WTC11 (cell line): Measurements from ENCODE around the gene FOXS1. TPM values are rescaled to one million over a fixed set of nuclear protein-coding genes. Genes with fewer than 3 reads are reported as not detected.
"Not testable (repeated sequence)": the region's sequence is repeated elsewhere in the genome, so short reads cannot be mapped to it uniquely, and the experiment has no call there.

Source experiments
- ATAC-seq: fragments of 200-7000 bp; cut with Tn5 transposase; 2 replicates; pipeline ENCODE4 v1.10.0; 2021; ENCODE audit warnings: mild to moderate bottlenecking, moderate library complexity
- CTCF ChIA-PET: fragments of 300-600 bp; sonication (Branson Sonifier 250); formaldehyde crosslinking; loops from one replicate; lab custom pipeline; 2021; ENCODE audit warnings: antibody characterized with exemption; lab: Charles Lee
- POLR2A ChIA-PET: fragments of 350-600 bp; sonication (Branson Sonifier 250); formaldehyde crosslinking; loops from one replicate; lab custom pipeline; 2021; ENCODE audit warnings: antibody characterized with exemption; lab: Charles Lee
- DNase-seq: peaks from one replicate; pipeline ENCODE4 v3.0.0; 2021; ENCODE audit warnings: low spot score
- H3K27ac Mint-ChIP-seq: 2 replicates; pipeline ENCODE4 v1.8.0; 2021; ENCODE audit warnings: mixed read lengths
- H3K27me3 Mint-ChIP-seq: 2 replicates; pipeline ENCODE4 v1.8.0; 2021; ENCODE audit warnings: low read depth, mild to moderate bottlenecking, moderate library complexity, mixed read lengths
- H3K36me3 Mint-ChIP-seq: 2 replicates; pipeline ENCODE4 v1.8.0; 2021; ENCODE audit warnings: mixed read lengths
- H3K4me1 Mint-ChIP-seq: 2 replicates; pipeline ENCODE4 v1.8.0; 2022; ENCODE audit warnings: mixed read lengths
- H3K4me3 Mint-ChIP-seq: 2 replicates; pipeline ENCODE4 v1.8.0; 2021; ENCODE audit warnings: mild to moderate bottlenecking, moderate library complexity, mixed read lengths
- H3K9me3 Mint-ChIP-seq: 2 replicates; pipeline ENCODE4 v1.8.0; 2021; ENCODE audit warnings: mixed read lengths
- HMGA2 ChIP-seq: fragments of 250-450 bp; sonication (Bioruptor Pico); IDR thresholded peaks from 2 replicates; pipeline ENCODE4 v1.4.0; 2021; ENCODE audit warnings: mild to moderate bottlenecking, moderate library complexity
- JUN ChIP-seq: sonication (generic); formaldehyde crosslinking; IDR thresholded peaks from 2 replicates; pipeline ENCODE4 v1.8.0; 2023; ENCODE audit warnings: mild to moderate bottlenecking, missing genetic modification reagents
- NFE2L1 ChIP-seq: sonication (generic); formaldehyde crosslinking; IDR thresholded peaks from 2 replicates; pipeline ENCODE4 v1.8.1; 2023; ENCODE audit warnings: missing genetic modification reagents
- OVOL2 ChIP-seq: fragments of 250-450 bp; sonication (Bioruptor Pico); IDR thresholded peaks from 2 replicates; pipeline ENCODE4 v1.9.0; 2021; ENCODE audit warnings: mild to moderate bottlenecking, borderline replicate concordance
- ZBTB43 ChIP-seq: sonication (generic); formaldehyde crosslinking; IDR thresholded peaks from 2 replicates; pipeline ENCODE4 v1.8.1; 2023; ENCODE audit warnings: mild to moderate bottlenecking, missing genetic modification reagents
- ZNF138 ChIP-seq: sonication (generic); formaldehyde crosslinking; conservative IDR thresholded peaks from 2 replicates; pipeline ENCODE4 v1.8.1; 2022; ENCODE audit warnings: mild to moderate bottlenecking, moderate library complexity, missing genetic modification reagents
- ZNF263 ChIP-seq: sonication (generic); formaldehyde crosslinking; IDR thresholded peaks from 2 replicates; pipeline ENCODE4 v1.8.1; 2022; ENCODE audit warnings: low read depth, mild to moderate bottlenecking, moderate library complexity, missing genetic modification reagents
- ZNF396 ChIP-seq: fragments of 250-450 bp; sonication (Bioruptor Pico); IDR thresholded peaks from 2 replicates; pipeline ENCODE4 v1.8.0; 2021; ENCODE audit warnings: mild to moderate bottlenecking, moderate library complexity, borderline replicate concordance
- ZNF423 ChIP-seq: fragments of 250-450 bp; sonication (Bioruptor Pico); IDR thresholded peaks from 2 replicates; pipeline ENCODE4 v2.1.2; 2022; ENCODE audit warnings: mild to moderate bottlenecking, moderate library complexity
- total RNA-seq: library from RNA; stranded (reverse); gene quantifications from 3 replicates; pipeline ENCODE4 v1.2.3, GENCODE V29; 2021
- TF ChIP-seq, protein P1 (sequence below): sonication (generic); formaldehyde crosslinking; IDR thresholded peaks from 2 replicates; pipeline ENCODE4 v1.8.0; 2023; ENCODE audit warnings: missing genetic modification reagents, mild to moderate bottlenecking, borderline replicate concordance
- TF ChIP-seq, protein P2 (sequence below): fragments of 250-450 bp; sonication (Bioruptor Pico); IDR thresholded peaks from 2 replicates; pipeline ENCODE4 v1.9.0; 2021; ENCODE audit warnings: mild to moderate bottlenecking

Gene FOXS1
- total RNA-seq, 1 experiment from 2014 or later: not detected

DNA sequence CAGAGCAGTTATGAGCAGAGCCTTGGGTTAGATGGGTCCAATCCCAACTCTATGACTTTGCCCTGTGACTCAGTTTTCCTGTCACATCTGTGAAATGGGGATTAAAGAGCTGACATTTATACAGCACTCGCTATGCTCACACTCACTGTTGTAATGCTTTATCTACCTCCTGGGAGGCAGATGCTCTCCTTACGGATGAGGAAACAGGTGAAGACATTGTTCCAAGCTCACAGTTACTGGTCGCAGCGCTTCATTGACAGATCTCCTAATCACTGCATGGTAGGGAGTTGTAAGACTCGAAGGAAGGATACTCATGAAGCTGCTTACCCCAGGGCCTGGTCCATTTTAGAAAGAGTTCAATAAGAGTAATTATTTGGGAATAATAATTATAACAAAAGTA, 29.2 kb downstream of the FOXS1 start:
- Mint-ChIP-seq H3K27me3 (no peaks in the 10 kb centered on the region), H3K9me3 (no peaks in the 10 kb centered on the region), H3K36me3 (no peaks in the 10 kb centered on the region), H3K27ac (no peak overlapping the region), H3K4me1 (peaks cover 5% of the 10 kb centered on the region), H3K4me3 (no peak overlapping the region)
- TF ChIP-seq ZNF396 (CRISPR knock-in tag): no peak
- TF ChIP-seq ZNF138 (CRISPR knock-in tag): no peak
- TF ChIP-seq, protein P1, sequence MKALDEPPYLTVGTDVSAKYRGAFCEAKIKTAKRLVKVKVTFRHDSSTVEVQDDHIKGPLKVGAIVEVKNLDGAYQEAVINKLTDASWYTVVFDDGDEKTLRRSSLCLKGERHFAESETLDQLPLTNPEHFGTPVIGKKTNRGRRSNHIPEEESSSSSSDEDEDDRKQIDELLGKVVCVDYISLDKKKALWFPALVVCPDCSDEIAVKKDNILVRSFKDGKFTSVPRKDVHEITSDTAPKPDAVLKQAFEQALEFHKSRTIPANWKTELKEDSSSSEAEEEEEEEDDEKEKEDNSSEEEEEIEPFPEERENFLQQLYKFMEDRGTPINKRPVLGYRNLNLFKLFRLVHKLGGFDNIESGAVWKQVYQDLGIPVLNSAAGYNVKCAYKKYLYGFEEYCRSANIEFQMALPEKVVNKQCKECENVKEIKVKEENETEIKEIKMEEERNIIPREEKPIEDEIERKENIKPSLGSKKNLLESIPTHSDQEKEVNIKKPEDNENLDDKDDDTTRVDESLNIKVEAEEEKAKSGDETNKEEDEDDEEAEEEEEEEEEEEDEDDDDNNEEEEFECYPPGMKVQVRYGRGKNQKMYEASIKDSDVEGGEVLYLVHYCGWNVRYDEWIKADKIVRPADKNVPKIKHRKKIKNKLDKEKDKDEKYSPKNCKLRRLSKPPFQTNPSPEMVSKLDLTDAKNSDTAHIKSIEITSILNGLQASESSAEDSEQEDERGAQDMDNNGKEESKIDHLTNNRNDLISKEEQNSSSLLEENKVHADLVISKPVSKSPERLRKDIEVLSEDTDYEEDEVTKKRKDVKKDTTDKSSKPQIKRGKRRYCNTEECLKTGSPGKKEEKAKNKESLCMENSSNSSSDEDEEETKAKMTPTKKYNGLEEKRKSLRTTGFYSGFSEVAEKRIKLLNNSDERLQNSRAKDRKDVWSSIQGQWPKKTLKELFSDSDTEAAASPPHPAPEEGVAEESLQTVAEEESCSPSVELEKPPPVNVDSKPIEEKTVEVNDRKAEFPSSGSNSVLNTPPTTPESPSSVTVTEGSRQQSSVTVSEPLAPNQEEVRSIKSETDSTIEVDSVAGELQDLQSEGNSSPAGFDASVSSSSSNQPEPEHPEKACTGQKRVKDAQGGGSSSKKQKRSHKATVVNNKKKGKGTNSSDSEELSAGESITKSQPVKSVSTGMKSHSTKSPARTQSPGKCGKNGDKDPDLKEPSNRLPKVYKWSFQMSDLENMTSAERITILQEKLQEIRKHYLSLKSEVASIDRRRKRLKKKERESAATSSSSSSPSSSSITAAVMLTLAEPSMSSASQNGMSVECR (CRISPR knock-in tag): no peak
- CTCF ChIA-PET: interaction anchor here (0.5 to 3.5 kb wide), 7 partner anchors 20 to 275 kb away, joined by 3 to 23 read pairs (median 4); no protein-coding TSS in a partner anchor
- DNase-seq (no peak), ATAC-seq (no peak)
- POLR2A ChIA-PET: no interaction called here

- H3K27ac Mint-ChIP-seq: no peak overlapping the region
These were observed 29.8 kb downstream of the FOXS1 start for GRCh38 chr20:31815408-31816188.

DNA sequence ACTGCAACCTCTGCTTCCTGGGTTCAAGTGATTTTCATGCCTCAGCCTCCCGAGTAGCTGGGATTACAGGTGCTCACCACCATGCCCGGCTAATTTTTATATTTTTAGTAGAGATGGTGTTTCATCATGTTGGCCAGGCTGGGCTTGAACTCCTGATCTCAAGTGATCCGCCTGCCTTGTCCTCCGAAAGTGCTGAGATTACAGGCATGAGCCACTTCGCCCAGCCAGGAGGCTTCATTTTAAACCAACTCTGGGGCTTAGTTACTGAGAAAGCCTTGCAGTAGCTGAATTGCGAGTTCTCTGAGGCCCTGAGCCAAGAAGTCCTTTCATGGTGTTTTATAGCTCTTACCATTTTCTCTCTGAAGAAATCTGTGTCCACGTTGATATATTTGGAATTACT, 31.3 kb downstream of the FOXS1 start:
- ATAC-seq, POLR2A ChIA-PET, H3K9me3 Mint-ChIP-seq, H3K4me1 Mint-ChIP-seq, H3K27me3 Mint-ChIP-seq, H3K4me3 Mint-ChIP-seq, H3K27ac Mint-ChIP-seq, H3K36me3 Mint-ChIP-seq, DNase-seq: not testable (repeated sequence)
- CTCF ChIA-PET: interaction anchor here (1.0 to 2.4 kb wide), 3 partner anchors 19 to 204 kb away, joined by 3 to 7 read pairs (median 5); partner anchors contain the start of gene PDRG1

More at GRCh38 chr20:31815408-31816188, 29.8 kb downstream of the FOXS1 start:
- CTCF ChIA-PET: interaction anchor here (1.0 to 3.5 kb wide), 8 partner anchors 18 to 276 kb away, joined by 3 to 23 read pairs (median 4); no protein-coding TSS in a partner anchor
- H3K9me3 Mint-ChIP-seq: no peaks in the 10 kb centered on the region
- POLR2A ChIA-PET: no interaction called here
- TF ChIP-seq HMGA2 (CRISPR knock-in tag): no peak
- TF ChIP-seq NFE2L1 (CRISPR knock-in tag): no peak
- no peak for TF ChIP-seq JUN (CRISPR knock-in tag)
- no peak for TF ChIP-seq OVOL2 (CRISPR knock-in tag)
- TF ChIP-seq, protein P2, sequence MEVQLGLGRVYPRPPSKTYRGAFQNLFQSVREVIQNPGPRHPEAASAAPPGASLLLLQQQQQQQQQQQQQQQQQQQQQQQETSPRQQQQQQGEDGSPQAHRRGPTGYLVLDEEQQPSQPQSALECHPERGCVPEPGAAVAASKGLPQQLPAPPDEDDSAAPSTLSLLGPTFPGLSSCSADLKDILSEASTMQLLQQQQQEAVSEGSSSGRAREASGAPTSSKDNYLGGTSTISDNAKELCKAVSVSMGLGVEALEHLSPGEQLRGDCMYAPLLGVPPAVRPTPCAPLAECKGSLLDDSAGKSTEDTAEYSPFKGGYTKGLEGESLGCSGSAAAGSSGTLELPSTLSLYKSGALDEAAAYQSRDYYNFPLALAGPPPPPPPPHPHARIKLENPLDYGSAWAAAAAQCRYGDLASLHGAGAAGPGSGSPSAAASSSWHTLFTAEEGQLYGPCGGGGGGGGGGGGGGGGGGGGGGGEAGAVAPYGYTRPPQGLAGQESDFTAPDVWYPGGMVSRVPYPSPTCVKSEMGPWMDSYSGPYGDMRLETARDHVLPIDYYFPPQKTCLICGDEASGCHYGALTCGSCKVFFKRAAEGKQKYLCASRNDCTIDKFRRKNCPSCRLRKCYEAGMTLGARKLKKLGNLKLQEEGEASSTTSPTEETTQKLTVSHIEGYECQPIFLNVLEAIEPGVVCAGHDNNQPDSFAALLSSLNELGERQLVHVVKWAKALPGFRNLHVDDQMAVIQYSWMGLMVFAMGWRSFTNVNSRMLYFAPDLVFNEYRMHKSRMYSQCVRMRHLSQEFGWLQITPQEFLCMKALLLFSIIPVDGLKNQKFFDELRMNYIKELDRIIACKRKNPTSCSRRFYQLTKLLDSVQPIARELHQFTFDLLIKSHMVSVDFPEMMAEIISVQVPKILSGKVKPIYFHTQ (CRISPR knock-in tag): no peak
- no peak for TF ChIP-seq ZNF263
- TF ChIP-seq ZBTB43 (CRISPR knock-in tag): no peak
- TF ChIP-seq ZNF423: no peak
- TF ChIP-seq, all 79 proteins: peak for 0
- Mint-ChIP-seq H3K27me3 (no peaks in the 10 kb centered on the region), H3K4me1 (peaks cover 5% of the 10 kb centered on the region), H3K36me3 (no peaks in the 10 kb centered on the region), H3K4me3 (no peak overlapping the region)
- no peak for DNase-seq
- peak; percentile 59 for ATAC-seq
